Activated naive CD8-positive, alpha-beta T cell treated with anti-CD3 and anti-CD28 coated beads, Interleukin-2, amount 50 U/mL, for 24 hours (primary cell): ENCODE results near the gene ASGR1.
A peak's percentile ranks its signal among the peaks of the same experiment; 100 is the strongest.

Experiments
- ATAC-seq: fragments of 150-1000 bp; cut with Tn5 transposase; one replicate; pipeline ENCODE4 v1.10.0; 2021
- DNase-seq: peaks from one replicate; pipeline ENCODE4 v3.0.0; 2021
- H3K27ac Mint-ChIP-seq: one replicate; pipeline ENCODE4 v1.8.0; 2021; ENCODE audit warnings: mild to moderate bottlenecking, mixed read lengths
- H3K27me3 Mint-ChIP-seq: one replicate; pipeline ENCODE4 v1.8.0; 2021; ENCODE audit warnings: mixed read lengths
- H3K36me3 Mint-ChIP-seq: one replicate; pipeline ENCODE4 v1.8.0; 2021; ENCODE audit warnings: low read depth, mixed read lengths
- H3K4me1 Mint-ChIP-seq: one replicate; pipeline ENCODE4 v1.8.0; 2021; ENCODE audit warnings: mixed read lengths
- H3K4me3 Mint-ChIP-seq: one replicate; pipeline ENCODE4 v1.8.0; 2021; ENCODE audit warnings: mild to moderate bottlenecking, moderate library complexity, mixed read lengths
- H3K9me3 Mint-ChIP-seq: one replicate; pipeline ENCODE4 v1.8.0; 2021; ENCODE audit warnings: mixed read lengths

ASGR1 gene

GRCh38 chr17:7208027-7208571, 28.9 kb upstream of the ASGR1 start:
- H3K9me3 Mint-ChIP-seq: no peaks in the 10 kb centered on the region
- peaks cover 34% of the 10 kb centered on the region for H3K4me1 Mint-ChIP-seq
- no peak overlapping the region for H3K4me3 Mint-ChIP-seq
- DNase-seq (no peak), ATAC-seq (no peak)
- H3K27me3 Mint-ChIP-seq: no peaks in the 10 kb centered on the region
- H3K36me3 Mint-ChIP-seq: no peaks in the 10 kb centered on the region
- no peak overlapping the region for H3K27ac Mint-ChIP-seq

DNA sequence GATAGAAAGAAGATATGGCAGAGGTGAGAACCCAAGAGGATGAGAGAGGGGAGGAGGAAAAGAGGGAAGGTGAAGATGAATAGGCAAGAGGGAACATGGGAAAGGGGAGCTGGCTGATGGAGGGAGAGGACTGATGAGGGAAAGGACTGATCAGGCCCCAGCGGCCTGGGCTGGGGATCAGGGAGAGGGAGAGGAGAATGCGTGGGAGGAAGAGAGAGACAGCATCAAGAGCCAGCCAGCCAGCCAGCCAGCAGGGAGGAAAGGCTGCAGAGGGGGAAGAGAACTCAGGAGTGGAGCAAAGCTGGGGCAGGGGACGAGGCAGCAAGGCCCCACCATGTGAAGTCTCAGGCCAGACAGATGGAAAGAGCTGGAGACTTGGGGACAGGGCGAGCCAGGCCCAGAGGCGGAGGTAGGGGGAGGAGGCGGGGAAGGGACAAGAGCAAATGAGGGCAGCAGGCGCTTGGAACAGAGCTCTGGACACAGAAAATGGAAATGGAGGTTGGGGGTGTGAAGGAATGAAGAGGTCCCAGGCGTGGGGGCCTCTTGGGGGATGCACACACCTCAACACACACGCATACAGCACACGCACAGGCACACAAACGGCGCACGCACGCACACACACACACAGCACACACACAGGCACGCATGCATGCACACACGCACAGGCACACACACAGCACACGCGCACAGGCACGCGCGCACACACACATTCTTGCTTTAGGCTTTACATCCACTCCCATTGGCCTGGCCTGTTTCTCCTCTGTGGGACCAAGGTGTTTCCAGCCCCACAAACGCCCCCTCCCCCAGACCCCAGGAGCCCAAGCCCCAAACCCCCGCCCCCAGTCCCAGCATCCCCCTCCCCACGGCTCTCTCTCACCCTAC, 28.2 kb upstream of the ASGR1 start:
- no peak overlapping the region for H3K4me3 Mint-ChIP-seq

DNA sequence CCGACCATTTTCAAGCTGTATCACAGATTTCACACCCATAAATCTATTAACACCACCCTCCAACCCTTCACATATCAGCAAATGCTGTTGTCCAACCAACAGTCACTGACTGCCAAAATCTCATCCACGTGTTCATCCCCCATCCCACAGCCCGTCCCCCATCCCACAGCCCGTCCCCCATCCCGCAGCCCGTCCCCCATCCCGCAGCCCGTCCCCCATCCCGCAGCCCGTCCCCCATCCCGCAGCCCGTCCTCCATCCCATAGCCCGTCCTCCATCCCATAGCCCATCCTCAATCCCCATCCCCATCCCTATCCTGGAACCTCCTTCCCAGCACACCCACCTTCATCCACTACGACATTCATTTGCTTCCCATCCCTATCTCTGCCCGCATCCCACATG, 26.4 kb upstream of the ASGR1 start:
- no peak for DNase-seq
- H3K36me3 Mint-ChIP-seq: peaks cover 2% of the 10 kb centered on the region
- no peak for ATAC-seq

More for the DNA sequence above, 28.2 kb upstream of the ASGR1 start:
- H3K36me3 Mint-ChIP-seq: no peaks in the 10 kb centered on the region
- no peaks in the 10 kb centered on the region for H3K9me3 Mint-ChIP-seq
- no peak overlapping the region for H3K27ac Mint-ChIP-seq
- peaks cover 34% of the 10 kb centered on the region for H3K4me1 Mint-ChIP-seq
- no peak for ATAC-seq
- no peak for DNase-seq
- no peaks in the 10 kb centered on the region for H3K27me3 Mint-ChIP-seq

GRCh38 chr17:7204828-7205461, 25.8 kb upstream of the ASGR1 start:
- DNase-seq: peak; percentile 94
- H3K4me3 Mint-ChIP-seq: peak overlapping the region; percentile 66
- no peaks in the 10 kb centered on the region for H3K27me3 Mint-ChIP-seq
- peak overlapping the region; percentile 81 for H3K27ac Mint-ChIP-seq
- H3K4me1 Mint-ChIP-seq: peaks cover 28% of the 10 kb centered on the region
- ATAC-seq: peak; percentile 90
- peaks cover 2% of the 10 kb centered on the region for H3K36me3 Mint-ChIP-seq
- H3K9me3 Mint-ChIP-seq: no peaks in the 10 kb centered on the region

More for the DNA sequence above, 26.4 kb upstream of the ASGR1 start:
- Mint-ChIP-seq H3K27me3 (no peaks in the 10 kb centered on the region), H3K9me3 (no peaks in the 10 kb centered on the region), H3K27ac (peak overlapping the region; percentile 81), H3K4me1 (peaks cover 28% of the 10 kb centered on the region), H3K4me3 (peak overlapping the region; percentile 66)

GRCh38 chr17:7204336-7204735, 25.2 kb upstream of the ASGR1 start:
- H3K9me3 Mint-ChIP-seq: no peaks in the 10 kb centered on the region
- peaks cover 28% of the 10 kb centered on the region for H3K4me1 Mint-ChIP-seq
- DNase-seq (no peak), ATAC-seq (no peak)
- H3K27me3 Mint-ChIP-seq: no peaks in the 10 kb centered on the region
- H3K4me3 Mint-ChIP-seq: peak overlapping the region; percentile 66
- peak overlapping the region; percentile 81 for H3K27ac Mint-ChIP-seq
- peaks cover 2% of the 10 kb centered on the region for H3K36me3 Mint-ChIP-seq

GRCh38 chr17:7203391-7203790, 24.2 kb upstream of the ASGR1 start:
- H3K4me3 Mint-ChIP-seq: no peak overlapping the region
- peaks cover 2% of the 10 kb centered on the region for H3K36me3 Mint-ChIP-seq
- peak overlapping the region; percentile 14 for H3K27ac Mint-ChIP-seq
- DNase-seq: no peak
- no peak for ATAC-seq
- H3K4me1 Mint-ChIP-seq: peaks cover 27% of the 10 kb centered on the region
- no peaks in the 10 kb centered on the region for H3K27me3 Mint-ChIP-seq
- no peaks in the 10 kb centered on the region for H3K9me3 Mint-ChIP-seq

DNA sequence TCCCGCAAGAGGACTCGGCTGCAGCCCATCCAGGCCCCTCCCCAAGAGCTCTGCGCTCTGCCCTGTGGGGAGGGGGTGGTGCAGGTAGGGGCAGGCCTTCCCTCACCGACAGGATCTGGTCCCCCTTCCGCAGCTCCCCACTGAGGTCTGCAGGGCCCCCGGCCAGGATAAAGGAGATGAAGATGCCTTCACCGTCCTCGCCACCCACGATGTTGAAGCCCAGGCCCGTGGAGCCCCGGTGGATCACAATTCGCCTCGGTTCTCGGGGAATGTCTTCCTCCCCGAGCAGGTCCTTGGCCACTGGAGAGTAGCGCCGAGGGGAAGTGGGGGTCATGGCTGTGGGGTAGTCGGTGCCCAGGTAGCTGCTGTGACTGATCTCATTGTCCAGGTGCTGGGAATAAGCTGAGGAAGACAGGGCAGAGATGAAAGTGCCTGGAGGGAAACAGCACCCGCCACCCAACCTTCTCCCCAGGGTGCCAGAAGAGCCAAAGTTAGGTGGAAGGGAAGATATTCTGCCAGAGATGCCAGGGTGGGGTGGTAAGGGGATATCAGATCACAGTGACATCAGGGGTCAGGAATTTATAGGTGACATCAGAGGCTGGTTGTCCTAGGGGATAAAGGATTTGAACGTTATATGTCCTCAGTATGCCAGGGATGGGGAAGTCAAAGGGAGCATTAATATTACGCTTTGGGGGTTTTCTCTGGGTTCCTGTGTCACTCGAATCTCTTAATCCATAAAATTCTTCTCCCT, 17.7 kb upstream of the ASGR1 start:
- no peaks in the 10 kb centered on the region for H3K9me3 Mint-ChIP-seq
- H3K36me3 Mint-ChIP-seq: peaks cover 2% of the 10 kb centered on the region
- no peaks in the 10 kb centered on the region for H3K27me3 Mint-ChIP-seq
- ATAC-seq: no peak
- H3K4me1 Mint-ChIP-seq: no peaks in the 10 kb centered on the region
- no peak for DNase-seq
- no peak overlapping the region for H3K27ac Mint-ChIP-seq
- no peak overlapping the region for H3K4me3 Mint-ChIP-seq

- DNase-seq: no peak
- ATAC-seq: no peak
- no peaks in the 10 kb centered on the region for H3K36me3 Mint-ChIP-seq
- H3K27me3 Mint-ChIP-seq: no peaks in the 10 kb centered on the region
- no peaks in the 10 kb centered on the region for H3K4me1 Mint-ChIP-seq
- no peak overlapping the region for H3K4me3 Mint-ChIP-seq
- H3K9me3 Mint-ChIP-seq: no peaks in the 10 kb centered on the region
- H3K27ac Mint-ChIP-seq: no peak overlapping the region
Measured at GRCh38 chr17:7195971-7196370, 16.8 kb upstream of the ASGR1 start.

GRCh38 chr17:7192271-7192937, 13.2 kb upstream of the ASGR1 start:
- Mint-ChIP-seq H3K9me3 (no peaks in the 10 kb centered on the region), H3K4me1 (no peaks in the 10 kb centered on the region), H3K36me3 (no peaks in the 10 kb centered on the region), H3K4me3 (no peak overlapping the region), H3K27me3 (no peaks in the 10 kb centered on the region), H3K27ac (no peak overlapping the region)
- no peak for ATAC-seq
- DNase-seq: no peak

GRCh38 chr17:7191571-7192270, 12.6 kb upstream of the ASGR1 start:
- Mint-ChIP-seq H3K36me3 (no peaks in the 10 kb centered on the region), H3K4me1 (no peaks in the 10 kb centered on the region), H3K4me3 (no peak overlapping the region), H3K27me3 (no peaks in the 10 kb centered on the region), H3K9me3 (no peaks in the 10 kb centered on the region), H3K27ac (no peak overlapping the region)
- DNase-seq (peak; percentile 39), ATAC-seq (peak; percentile 67)

GRCh38 chr17:7191069-7191468, 11.9 kb upstream of the ASGR1 start:
- Mint-ChIP-seq H3K9me3 (no peaks in the 10 kb centered on the region), H3K27me3 (no peaks in the 10 kb centered on the region), H3K36me3 (no peaks in the 10 kb centered on the region), H3K4me3 (no peak overlapping the region), H3K27ac (no peak overlapping the region), H3K4me1 (no peaks in the 10 kb centered on the region)
- ATAC-seq (no peak), DNase-seq (no peak)

DNA sequence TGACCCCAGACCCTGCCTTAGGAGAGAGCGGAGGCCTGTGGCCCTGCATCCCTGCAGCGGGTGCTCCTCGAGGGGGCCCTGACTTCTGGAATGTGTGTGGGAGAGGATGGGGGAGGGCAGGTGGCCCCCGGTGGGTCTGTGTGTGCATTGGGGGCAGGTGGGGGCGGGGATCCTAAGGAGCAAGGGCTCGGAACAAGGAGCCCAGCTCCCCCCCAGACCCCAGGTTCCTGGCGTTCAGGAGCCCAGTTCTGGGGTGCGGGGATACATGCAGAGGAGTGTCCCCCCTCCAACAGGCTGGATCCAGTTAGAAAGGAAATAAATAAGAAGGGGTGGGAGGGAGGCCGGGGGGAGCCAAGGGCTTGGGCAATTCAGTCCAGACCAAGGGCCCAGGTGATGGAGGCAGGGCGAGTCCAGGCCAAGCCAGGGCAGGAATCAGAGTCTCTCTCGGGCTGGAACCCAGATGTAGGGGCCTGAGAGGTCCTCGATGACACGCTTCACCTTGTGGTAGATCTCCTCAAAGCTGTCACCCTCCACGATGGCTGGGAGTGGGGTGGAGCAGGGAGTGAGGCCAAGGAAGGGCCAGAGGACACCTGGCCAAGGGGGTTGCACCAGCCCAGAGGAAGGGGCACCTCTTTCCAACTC, 11.2 kb upstream of the ASGR1 start:
- H3K27me3 Mint-ChIP-seq: no peaks in the 10 kb centered on the region
- DNase-seq: no peak
- no peak overlapping the region for H3K4me3 Mint-ChIP-seq
- ATAC-seq: no peak
- no peaks in the 10 kb centered on the region for H3K36me3 Mint-ChIP-seq
- H3K4me1 Mint-ChIP-seq: no peaks in the 10 kb centered on the region
- no peak overlapping the region for H3K27ac Mint-ChIP-seq
- H3K9me3 Mint-ChIP-seq: no peaks in the 10 kb centered on the region

GRCh38 chr17:7186241-7186640, 7.1 kb upstream of the ASGR1 start:
- ATAC-seq: no peak
- no peak for DNase-seq
- Mint-ChIP-seq H3K27ac (no peak overlapping the region), H3K36me3 (no peaks in the 10 kb centered on the region), H3K4me3 (no peak overlapping the region), H3K9me3 (no peaks in the 10 kb centered on the region), H3K4me1 (no peaks in the 10 kb centered on the region), H3K27me3 (no peaks in the 10 kb centered on the region)
